Sigmoid colon (tissue), 7 donors: ENCODE results near the gene COMMD7. TPM values are rescaled to one million over a fixed set of nuclear protein-coding genes. Genes with fewer than 3 reads are reported as not detected.
A peak's percentile ranks its signal among the peaks of the same experiment; 100 is the strongest.

Experiments
- DNase-seq: peaks from one replicate; pipeline ENCODE4 v3.0.0-alpha.2; 2019
- H3K27ac ChIP-seq, 4 donors: fragments of 200-600 bp; sonication (generic); one replicate each; pipeline ENCODE4 v1.5.1; 2016 to 2019; ENCODE audit warnings: mild to moderate bottlenecking in 1 of 4
- H3K27me3 ChIP-seq, 3 donors: fragments of 200-600 bp; sonication (generic); one replicate each; pipeline ENCODE4 v1.5.1; 2019; ENCODE audit warnings: mild to moderate bottlenecking in 1 of 3
- H3K36me3 ChIP-seq, 4 donors: fragments of 200-600 bp; sonication (generic); one replicate each; pipeline ENCODE4 v1.5.1; 2016 to 2019
- H3K4me1 ChIP-seq, 4 donors: fragments of 200-600 bp; sonication (generic); one replicate each; pipeline ENCODE4 v1.5.1; 2017 to 2019
- H3K4me3 ChIP-seq, 4 donors: fragments of 200-600 bp; sonication (generic); one replicate each; pipeline ENCODE4 v1.5.1; 2017 to 2019; ENCODE audit warnings: mild to moderate bottlenecking in 2 of 4, moderate library complexity in 1 of 4
- H3K9me3 ChIP-seq, 4 donors: fragments of 200-600 bp in 3 of 4; sonication (generic) in 3 of 4; one replicate each; pipeline versions ENCODE4 v1.5.1 to v1.6.1; 2013 to 2019
- EP300 ChIP-seq, 4 donors: sonication (generic); formaldehyde crosslinking; IDR thresholded peaks; one replicate each; pipeline ENCODE4 v1.6.1; 2017; ENCODE audit warnings: antibody characterized with exemption in 4 of 4
- POLR2A ChIP-seq, 2 donors: fragments of 450-650 bp; IDR thresholded peaks; one replicate each; pipeline ENCODE4 v1.6.1; 2016; ENCODE audit warnings: antibody characterized with exemption in 2 of 2, mild to moderate bottlenecking in 2 of 2, moderate library complexity in 2 of 2
- POLR2AphosphoS5 ChIP-seq, 4 donors: sonication (generic); formaldehyde crosslinking; IDR thresholded peaks; one replicate each; pipeline ENCODE4 v1.6.1; 2017; ENCODE audit warnings: antibody characterized with exemption in 4 of 4
- WGBS, 2 donors: extraction: QIAGEN DNeasy Blood & Tissue Kit; methylation state at CpG; one replicate each; pipeline ENCODE4 v1.1.7; 2013; 5-methylcytosine and 5-hydroxymethylcytosine counted together
- intact Hi-C: fragments of 100-400 bp; cut with DNase I; formaldehyde crosslinking; loops from one replicate; pipeline ENCODE4 v1.15.1; 2023
- polyA plus RNA-seq, 3 donors: library from polyadenylated mRNA; stranded (reverse); fragments of 200-250 nt; gene quantifications; one replicate each; pipeline ENCODE4 v1.2.3, GENCODE V29; 2013
- total RNA-seq, 4 donors: library from RNA; depleted of rRNA; stranded (reverse); fragments of >200 nt; gene quantifications; one replicate each; pipeline ENCODE4 v1.1.0, GENCODE V29; 2016
- TF ChIP-seq, protein P1 (sequence below), 4 experiments: fragments of 450-650 bp in 3 of 4; fragments of 200-600 bp in 1 of 4; IDR thresholded peaks; one replicate each; pipeline ENCODE4 v1.5.1; 2016 to 2019; ENCODE audit warnings: antibody characterized with exemption in 4 of 4, mild to moderate bottlenecking in 3 of 4, moderate library complexity in 2 of 4
- donor health status: healthy with polysubstance abuse.
- donor health status: Bipolar disorder and iron deficiency.
- donor health status: healthy.

Gene COMMD7
- total and polyA plus RNA-seq, 7 donors, result 26.3 to 68.0 (median 45.1) TPM

DNA sequence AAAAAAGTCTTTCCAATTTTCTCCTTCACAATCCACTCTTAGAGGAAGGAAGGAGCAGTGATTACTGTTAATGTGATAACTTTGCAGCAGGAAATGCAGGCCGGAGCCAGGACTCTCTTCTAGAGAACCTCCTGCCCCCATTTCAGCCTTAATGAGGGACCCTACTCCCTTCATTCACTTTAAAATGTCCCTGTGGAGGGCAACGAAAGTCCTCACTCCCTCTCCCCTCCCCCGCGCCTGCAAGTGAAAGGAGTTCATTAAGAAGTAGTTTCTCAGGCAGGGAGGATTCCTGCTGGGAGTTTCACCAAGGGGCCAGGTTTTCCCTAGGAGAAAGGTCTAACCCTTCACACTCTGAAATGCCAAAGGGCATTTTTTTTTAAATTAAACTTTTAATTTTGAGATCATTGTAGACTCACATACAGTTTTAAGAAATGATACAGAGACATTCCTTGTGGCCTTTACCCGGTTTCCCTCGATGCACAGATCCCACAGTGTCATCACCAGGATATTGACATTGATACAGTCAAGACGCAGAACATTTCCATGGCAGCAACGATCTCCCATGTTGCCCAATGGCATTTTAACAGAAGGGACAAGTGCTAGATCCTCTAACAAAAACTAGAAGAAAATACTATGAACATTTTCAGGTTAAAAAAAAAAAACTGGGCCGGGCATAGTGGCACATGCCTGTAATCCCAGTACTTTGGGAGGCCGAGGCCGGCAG is 6.8 kb upstream of the COMMD7 start:
- TF ChIP-seq POLR2AphosphoS5 (IDR thresholded peaks at IDR 0.05), result no peak
- TF ChIP-seq, protein P1, sequence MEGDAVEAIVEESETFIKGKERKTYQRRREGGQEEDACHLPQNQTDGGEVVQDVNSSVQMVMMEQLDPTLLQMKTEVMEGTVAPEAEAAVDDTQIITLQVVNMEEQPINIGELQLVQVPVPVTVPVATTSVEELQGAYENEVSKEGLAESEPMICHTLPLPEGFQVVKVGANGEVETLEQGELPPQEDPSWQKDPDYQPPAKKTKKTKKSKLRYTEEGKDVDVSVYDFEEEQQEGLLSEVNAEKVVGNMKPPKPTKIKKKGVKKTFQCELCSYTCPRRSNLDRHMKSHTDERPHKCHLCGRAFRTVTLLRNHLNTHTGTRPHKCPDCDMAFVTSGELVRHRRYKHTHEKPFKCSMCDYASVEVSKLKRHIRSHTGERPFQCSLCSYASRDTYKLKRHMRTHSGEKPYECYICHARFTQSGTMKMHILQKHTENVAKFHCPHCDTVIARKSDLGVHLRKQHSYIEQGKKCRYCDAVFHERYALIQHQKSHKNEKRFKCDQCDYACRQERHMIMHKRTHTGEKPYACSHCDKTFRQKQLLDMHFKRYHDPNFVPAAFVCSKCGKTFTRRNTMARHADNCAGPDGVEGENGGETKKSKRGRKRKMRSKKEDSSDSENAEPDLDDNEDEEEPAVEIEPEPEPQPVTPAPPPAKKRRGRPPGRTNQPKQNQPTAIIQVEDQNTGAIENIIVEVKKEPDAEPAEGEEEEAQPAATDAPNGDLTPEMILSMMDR (IDR thresholded peaks at IDR 0.05), result no peak
- no peak for TF ChIP-seq POLR2A (IDR thresholded peaks at IDR 0.05)
- TF ChIP-seq EP300 (IDR thresholded peaks at IDR 0.05), result no peak
- no peak overlapping the region for H3K27ac ChIP-seq
- no peaks in the 10 kb centered on the region for H3K9me3 ChIP-seq
- H3K4me3 ChIP-seq, result no peak overlapping the region
- H3K27me3 ChIP-seq, result no peaks in the 10 kb centered on the region
- DNase-seq, result no peak
- intact Hi-C loops, result no loop called here
- H3K4me1 ChIP-seq, result no peaks in the 10 kb centered on the region
- H3K36me3 ChIP-seq, result no peaks in the 10 kb centered on the region
- WGBS, 2 donors, result 82 to 84% methylated on average over 11 of the region's 11 CpGs

DNA sequence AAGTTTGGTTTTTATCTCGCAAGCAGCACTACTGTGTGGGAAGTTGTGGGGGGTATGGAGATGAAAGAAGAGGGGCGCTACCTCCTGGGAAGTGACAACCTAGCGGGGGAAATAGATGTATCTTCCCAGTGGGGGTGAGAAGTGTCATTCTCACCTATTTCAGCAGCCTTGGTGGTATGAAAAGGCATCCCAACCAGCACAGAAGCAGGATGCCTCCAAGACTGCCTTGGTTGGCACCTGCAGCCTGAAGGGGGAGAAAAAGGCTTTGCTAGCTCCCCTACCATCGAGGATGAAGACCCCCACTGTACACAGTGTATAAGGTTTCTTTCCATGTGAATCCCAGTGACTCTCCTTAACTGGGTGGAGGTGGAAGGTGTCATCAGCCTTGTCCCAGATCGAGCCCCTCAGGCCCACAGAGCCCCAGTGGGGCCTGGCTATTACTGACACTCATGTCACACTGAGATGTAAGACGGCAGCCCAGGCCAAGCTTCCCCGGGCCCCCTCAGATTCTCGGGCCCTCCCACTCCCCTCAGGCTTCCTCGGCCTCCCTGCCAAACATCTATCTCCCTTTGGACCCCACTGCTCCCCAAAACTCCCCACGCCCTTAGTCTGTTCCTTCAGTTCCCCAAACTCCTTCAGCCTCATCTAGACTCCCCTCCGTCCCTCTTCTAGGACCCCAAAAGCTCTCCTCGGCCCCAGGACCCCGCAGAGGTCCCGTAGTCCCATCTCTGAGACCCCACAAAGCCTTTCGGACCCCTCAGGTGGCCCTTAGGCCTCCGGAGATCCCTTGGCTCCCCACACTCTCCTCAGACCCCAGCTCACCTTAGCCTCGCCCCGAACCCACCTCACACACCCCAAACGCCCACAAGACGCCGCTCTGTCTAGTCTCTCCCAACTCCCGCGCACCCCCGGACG is 688 bp downstream of the COMMD7 start:
- peak; percentile 70 for DNase-seq
- WGBS, 2 donors, result 11 to 12% methylated on average over 25 of the region's 25 CpGs
- intact Hi-C loops, result no loop called here
- Histone ChIP-seq H3K27me3 (no peaks in the 10 kb centered on the region), H3K9me3 (no peaks in the 10 kb centered on the region), H3K27ac (peak overlapping the region; percentile 80 to 88 (median 88)), H3K4me1 (peaks cover 0 to 17% (median 15%) of the 10 kb centered on the region in 4 donors), H3K4me3 (peak overlapping the region; percentile 64 to 83 (median 78)), H3K36me3 (no peaks in the 10 kb centered on the region)
- TF ChIP-seq POLR2A (IDR thresholded peaks at IDR 0.05) (no peak), EP300 (IDR thresholded peaks at IDR 0.05) (no peak), POLR2AphosphoS5 (IDR thresholded peaks at IDR 0.05) (no peak)
- TF ChIP-seq, protein P1 (IDR thresholded peaks at IDR 0.05), result no peak

DNA sequence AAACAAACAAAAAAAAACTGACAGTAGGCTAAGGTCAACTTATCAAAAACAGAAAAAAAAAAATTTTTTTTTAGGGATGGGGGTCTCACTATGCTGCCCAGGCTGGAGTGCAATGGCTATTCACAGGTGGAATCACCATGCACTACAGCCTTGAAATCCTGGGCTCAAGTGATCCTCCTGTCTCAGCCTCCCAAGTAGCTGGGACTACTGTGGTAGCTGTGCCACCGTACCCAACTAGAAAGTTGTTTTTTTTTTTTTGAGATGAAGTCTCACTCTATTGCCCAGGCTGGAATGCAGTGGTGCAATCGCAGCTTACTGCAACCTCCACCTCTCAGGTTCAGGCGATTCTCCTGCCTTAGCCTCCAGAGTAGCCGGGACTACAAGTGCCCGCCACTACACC is 2.1 kb downstream of the COMMD7 start:
- no peaks in the 10 kb centered on the region for H3K9me3 ChIP-seq
- peaks cover 0 to 5% (median 0%) of the 10 kb centered on the region in 4 donors for H3K36me3 ChIP-seq
- no peak overlapping the region for H3K27ac ChIP-seq
- intact Hi-C loops, result no loop called here
- H3K4me1 ChIP-seq, result peaks cover 0 to 17% (median 15%) of the 10 kb centered on the region in 4 donors
- no peak overlapping the region for H3K4me3 ChIP-seq
- 97% methylated on average over 5 of the region's 5 CpGs for WGBS, 2 donors
- TF ChIP-seq, protein P1 (IDR thresholded peaks at IDR 0.05), result no peak
- TF ChIP-seq POLR2A (IDR thresholded peaks at IDR 0.05) (no peak), POLR2AphosphoS5 (IDR thresholded peaks at IDR 0.05) (no peak), EP300 (IDR thresholded peaks at IDR 0.05) (no peak)
- no peak for DNase-seq
- no peaks in the 10 kb centered on the region for H3K27me3 ChIP-seq

DNA sequence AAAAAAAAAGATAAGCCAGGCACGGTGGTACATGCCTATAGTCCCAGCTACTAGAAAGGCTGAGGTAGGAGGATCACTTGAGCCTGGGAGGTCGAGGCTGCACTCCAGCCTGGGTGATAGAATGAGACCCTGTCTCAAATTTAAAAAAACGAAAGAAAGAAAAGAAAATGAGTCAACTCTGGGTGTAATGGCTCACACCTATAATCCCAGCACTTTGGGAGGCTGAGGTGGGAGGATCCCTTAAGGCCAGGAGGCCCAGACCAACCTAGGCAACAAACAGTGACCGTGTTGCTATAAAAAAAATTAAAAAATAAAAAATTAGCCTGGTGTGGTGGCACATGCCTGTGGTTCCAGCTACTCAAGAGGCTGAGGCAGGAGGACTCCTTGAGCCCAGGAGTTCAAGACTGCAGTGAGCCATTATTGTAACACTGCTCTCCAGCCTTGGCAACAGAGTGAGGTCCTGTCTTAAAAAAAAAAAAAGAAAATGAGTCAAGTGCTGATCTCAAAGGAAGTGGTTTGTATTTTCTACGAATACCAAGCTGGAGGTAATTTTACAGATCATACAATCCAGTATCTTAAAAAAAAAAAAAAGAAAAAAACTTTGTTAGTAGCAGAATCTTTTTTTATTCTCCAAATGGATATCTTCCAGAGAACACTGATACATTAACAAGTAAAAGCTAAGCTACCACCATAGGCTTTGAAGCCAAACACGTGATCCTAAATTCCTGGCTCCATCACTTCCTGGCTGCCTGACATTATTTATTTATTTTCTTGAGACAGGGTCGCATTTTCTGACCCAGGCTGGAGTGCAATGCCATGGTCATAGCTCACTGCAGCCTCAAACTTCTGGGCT is 5.7 kb downstream of the COMMD7 start:
- no peaks in the 10 kb centered on the region for H3K27me3 ChIP-seq
- H3K9me3 ChIP-seq, result no peaks in the 10 kb centered on the region
- intact Hi-C loops, result no loop called here
- peak overlapping the region in 2 of 4 donors; percentile 6 to 10 for H3K27ac ChIP-seq
- 68 to 75% methylated on average over 7 of the region's 7 CpGs for WGBS, 2 donors
- H3K4me3 ChIP-seq, result no peak overlapping the region
- TF ChIP-seq, protein P1 (IDR thresholded peaks at IDR 0.05), result no peak
- TF ChIP-seq POLR2A (IDR thresholded peaks at IDR 0.05) (no peak), EP300 (IDR thresholded peaks at IDR 0.05) (no peak), POLR2AphosphoS5 (IDR thresholded peaks at IDR 0.05) (no peak)
- no peak for DNase-seq
- H3K36me3 ChIP-seq, result peaks cover 0 to 5% (median 0%) of the 10 kb centered on the region in 4 donors
- peaks cover 0 to 8% (median 6%) of the 10 kb centered on the region in 4 donors for H3K4me1 ChIP-seq
